ENCODE results near the gene NARS2.

The NARS2 gene

GRCh38 chr11:78526497-78527146 lies 48.0 kb downstream of the NARS2 start:
- no peak for TF ChIP-seq REST (IDR thresholded peaks at IDR 0.05; ENCODE audit: low read depth)
- TF ChIP-seq EGR1 (IDR thresholded peaks at IDR 0.05): no peak
- no peak for TF ChIP-seq NFIC (IDR thresholded peaks at IDR 0.05)
- TF ChIP-seq FOXM1 (IDR thresholded peaks at IDR 0.05; ENCODE audit: borderline replicate concordance, low read depth): no peak
- TF ChIP-seq TEAD4 (IDR thresholded peaks at IDR 0.05): no peak
- TF ChIP-seq TAF1 (IDR thresholded peaks at IDR 0.05; ENCODE audit: low read depth): no peak
- no peak for TF ChIP-seq CEBPB (IDR thresholded peaks at IDR 0.05)
- no peak for TF ChIP-seq TCF12 (IDR thresholded peaks at IDR 0.05; ENCODE audit: low read depth)
- TF ChIP-seq CREB1 (IDR thresholded peaks at IDR 0.05; ENCODE audit: low read depth): no peak
- no peak for TF ChIP-seq YY1 (IDR thresholded peaks at IDR 0.05; ENCODE audit: low read depth)
- no peak for TF ChIP-seq EP300 (IDR thresholded peaks at IDR 0.05; ENCODE audit: borderline replicate concordance)

- no peak for TF ChIP-seq TCF12 (IDR thresholded peaks at IDR 0.05; ENCODE audit: low read depth)
- no peak for TF ChIP-seq EGR1 (IDR thresholded peaks at IDR 0.05)
- no peak for TF ChIP-seq TAF1 (IDR thresholded peaks at IDR 0.05; ENCODE audit: low read depth)
- TF ChIP-seq REST (IDR thresholded peaks at IDR 0.05; ENCODE audit: low read depth): no peak
Measured at GRCh38 chr11:78525720-78526119, 48.9 kb downstream of the NARS2 start.

GRCh38 chr11:78520230-78520629 lies 54.4 kb downstream of the NARS2 start:
- TF ChIP-seq EP300 (IDR thresholded peaks at IDR 0.05; ENCODE audit: borderline replicate concordance): no peak
- TF ChIP-seq CEBPB (IDR thresholded peaks at IDR 0.05): no peak
- TF ChIP-seq CREB1 (IDR thresholded peaks at IDR 0.05; ENCODE audit: low read depth): no peak
- TF ChIP-seq TEAD4 (IDR thresholded peaks at IDR 0.05): no peak
- TF ChIP-seq EGR1 (IDR thresholded peaks at IDR 0.05): no peak
- TF ChIP-seq TAF1 (IDR thresholded peaks at IDR 0.05; ENCODE audit: low read depth): no peak
- no peak for TF ChIP-seq FOXM1 (IDR thresholded peaks at IDR 0.05; ENCODE audit: borderline replicate concordance, low read depth)
- TF ChIP-seq YY1 (IDR thresholded peaks at IDR 0.05; ENCODE audit: low read depth): no peak

GRCh38 chr11:78516281-78516680 lies 58.4 kb downstream of the NARS2 start:
- TF ChIP-seq REST (IDR thresholded peaks at IDR 0.05; ENCODE audit: low read depth) (no peak), NFIC (IDR thresholded peaks at IDR 0.05) (no peak), TEAD4 (IDR thresholded peaks at IDR 0.05) (no peak), USF1 (IDR thresholded peaks at IDR 0.05) (no peak), YY1 (IDR thresholded peaks at IDR 0.05; ENCODE audit: low read depth) (no peak), EGR1 (IDR thresholded peaks at IDR 0.05) (no peak), EP300 (IDR thresholded peaks at IDR 0.05; ENCODE audit: borderline replicate concordance) (no peak), CREB1 (IDR thresholded peaks at IDR 0.05; ENCODE audit: low read depth) (no peak), RAD21 (IDR thresholded peaks at IDR 0.05; ENCODE audit: low read depth) (no peak), FOXM1 (IDR thresholded peaks at IDR 0.05; ENCODE audit: borderline replicate concordance, low read depth) (no peak), CEBPB (IDR thresholded peaks at IDR 0.05) (no peak), TCF12 (IDR thresholded peaks at IDR 0.05; ENCODE audit: low read depth) (no peak), MAX (IDR thresholded peaks at IDR 0.05) (no peak)

GRCh38 chr11:78514922-78515502 lies 59.7 kb downstream of the NARS2 start:
- TF ChIP-seq RAD21 (IDR thresholded peaks at IDR 0.05; ENCODE audit: low read depth): no peak
- no peak for TF ChIP-seq USF1 (IDR thresholded peaks at IDR 0.05)
- TF ChIP-seq REST (IDR thresholded peaks at IDR 0.05; ENCODE audit: low read depth): no peak
- no peak for TF ChIP-seq NFIC (IDR thresholded peaks at IDR 0.05)
- no peak for TF ChIP-seq CREB1 (IDR thresholded peaks at IDR 0.05; ENCODE audit: low read depth)
- no peak for TF ChIP-seq CEBPB (IDR thresholded peaks at IDR 0.05)
- no peak for TF ChIP-seq EGR1 (IDR thresholded peaks at IDR 0.05)
- no peak for TF ChIP-seq EP300 (IDR thresholded peaks at IDR 0.05; ENCODE audit: borderline replicate concordance)
- TF ChIP-seq ZBTB7A (IDR thresholded peaks at IDR 0.05; ENCODE audit: low read depth): no peak
- TF ChIP-seq YY1 (IDR thresholded peaks at IDR 0.05; ENCODE audit: low read depth): no peak
- no peak for TF ChIP-seq MAX (IDR thresholded peaks at IDR 0.05)
- TF ChIP-seq FOXM1 (IDR thresholded peaks at IDR 0.05; ENCODE audit: borderline replicate concordance, low read depth): no peak
- no peak for TF ChIP-seq TAF1 (IDR thresholded peaks at IDR 0.05; ENCODE audit: low read depth)
- no peak for TF ChIP-seq TCF12 (IDR thresholded peaks at IDR 0.05; ENCODE audit: low read depth)
- TF ChIP-seq TEAD4 (IDR thresholded peaks at IDR 0.05): no peak
